ENCODE results near the gene RNASE13. TPM values are rescaled to one million over a fixed set of nuclear protein-coding genes. Genes with fewer than 3 reads are reported as not detected.

RNASE13 gene
- polyA plus RNA-seq, 1 experiment: not detected

- Histone ChIP-seq H3K36me3 (ENCODE audit: control insufficient read depth, insufficient read depth, low read length) (no peaks in the 10 kb centered on the region), H3K27me3 (ENCODE audit: control insufficient read depth, insufficient read depth, low read length) (no peaks in the 10 kb centered on the region), H3K4me3 (ENCODE audit: low read depth, low read length) (no peak overlapping the region)
- ChIA-PET CTCF (interaction anchor here (0.7 to 3.3 kb wide), 5 partner anchors 11 to 48 kb away, joined by 3 to 18 read pairs (median 9); no protein-coding TSS in a partner anchor), POLR2A (no interaction called here)
- DNase-seq (ENCODE audit: low read depth): no peak
- no peak for TF ChIP-seq CTCF (IDR thresholded peaks at IDR 0.05; ENCODE audit: insufficient read depth, low read depth, low read length)
Measured at GRCh38 chr14:21055432-21056117, 21.0 kb upstream of the RNASE13 start.

DNA sequence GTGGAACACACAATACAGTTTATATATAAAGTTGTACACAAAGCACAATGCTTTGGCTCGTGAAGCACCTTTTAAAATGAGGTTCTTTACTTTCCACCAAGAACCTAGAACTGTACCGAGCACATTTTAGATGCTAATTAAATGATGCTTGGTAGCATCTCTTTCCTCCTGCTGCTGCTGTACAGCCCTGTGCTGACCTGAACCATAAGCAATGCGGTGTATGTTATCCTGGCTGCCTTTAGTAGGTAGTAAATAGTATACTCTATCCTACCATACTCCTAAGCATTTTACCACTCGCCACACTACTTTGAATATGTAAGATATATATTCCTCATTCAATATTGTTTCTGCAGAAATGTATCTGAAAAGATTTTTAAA lies 20.1 kb upstream of the RNASE13 start:
- ChIA-PET POLR2A (no interaction called here), CTCF (no interaction called here)

DNA sequence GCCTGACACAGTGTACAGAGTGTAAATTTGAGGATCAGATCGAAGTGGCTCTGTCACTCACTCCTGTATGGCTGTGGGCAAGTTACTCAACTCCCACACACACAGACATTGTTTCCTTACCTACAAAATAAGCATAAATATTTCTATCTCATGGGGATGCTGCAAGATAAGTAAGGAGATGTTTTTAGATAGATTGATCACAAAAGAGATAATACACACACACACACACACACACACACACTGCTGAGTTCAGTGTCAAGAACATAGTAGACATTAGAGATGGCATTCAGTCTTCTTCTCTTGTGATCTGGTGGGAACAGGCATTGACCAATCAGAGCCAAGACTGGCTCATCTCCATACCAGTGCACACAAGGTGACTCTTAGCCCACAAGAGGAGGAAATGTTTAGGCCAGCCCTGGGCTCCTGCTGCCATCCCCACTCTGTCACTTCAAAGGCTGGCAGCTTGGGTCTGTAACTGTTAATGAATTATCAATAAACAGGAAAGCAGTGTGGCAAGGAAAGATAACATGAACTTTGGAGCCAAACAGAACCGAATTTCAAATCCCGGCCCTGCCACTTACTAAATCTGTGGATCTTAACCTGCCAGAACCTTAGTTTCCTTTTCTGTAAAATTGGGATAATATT lies 19.6 kb upstream of the RNASE13 start:
- H3K27me3 ChIP-seq (ENCODE audit: control insufficient read depth, insufficient read depth, low read length): no peaks in the 10 kb centered on the region
- no peak for DNase-seq (ENCODE audit: low read depth)
- H3K4me3 ChIP-seq (ENCODE audit: low read depth, low read length): no peak overlapping the region
- ChIA-PET CTCF (interaction anchor here (1.4 to 1.7 kb wide), 3 partner anchors 40 to 83 kb away, joined by 4 to 6 read pairs (median 5); no protein-coding TSS in a partner anchor), POLR2A (no interaction called here)
- no peaks in the 10 kb centered on the region for H3K36me3 ChIP-seq (ENCODE audit: control insufficient read depth, insufficient read depth, low read length)
- TF ChIP-seq CTCF (IDR thresholded peaks at IDR 0.05; ENCODE audit: insufficient read depth, low read depth, low read length): no peak

More for the DNA sequence above, 20.1 kb upstream of the RNASE13 start:
- no peak for DNase-seq (ENCODE audit: low read depth)
- no peaks in the 10 kb centered on the region for H3K27me3 ChIP-seq (ENCODE audit: control insufficient read depth, insufficient read depth, low read length)
- no peak for TF ChIP-seq CTCF (IDR thresholded peaks at IDR 0.05; ENCODE audit: insufficient read depth, low read depth, low read length)
- no peak overlapping the region for H3K4me3 ChIP-seq (ENCODE audit: low read depth, low read length)
- H3K36me3 ChIP-seq (ENCODE audit: control insufficient read depth, insufficient read depth, low read length): no peaks in the 10 kb centered on the region

GRCh38 chr14:21053184-21054122 lies 18.8 kb upstream of the RNASE13 start:
- Histone ChIP-seq H3K27me3 (ENCODE audit: control insufficient read depth, insufficient read depth, low read length) (no peaks in the 10 kb centered on the region), H3K36me3 (ENCODE audit: control insufficient read depth, insufficient read depth, low read length) (no peaks in the 10 kb centered on the region), H3K4me3 (ENCODE audit: low read depth, low read length) (no peak overlapping the region)
- no peak for TF ChIP-seq CTCF (IDR thresholded peaks at IDR 0.05; ENCODE audit: insufficient read depth, low read depth, low read length)
- no peak for DNase-seq (ENCODE audit: low read depth)
- ChIA-PET CTCF (interaction anchor here (1.4 to 1.7 kb wide), 3 partner anchors 39 to 82 kb away, joined by 4 to 6 read pairs (median 5); no protein-coding TSS in a partner anchor), POLR2A (no interaction called here)
